ENCODE data around the gene WDR45B.

DNA sequence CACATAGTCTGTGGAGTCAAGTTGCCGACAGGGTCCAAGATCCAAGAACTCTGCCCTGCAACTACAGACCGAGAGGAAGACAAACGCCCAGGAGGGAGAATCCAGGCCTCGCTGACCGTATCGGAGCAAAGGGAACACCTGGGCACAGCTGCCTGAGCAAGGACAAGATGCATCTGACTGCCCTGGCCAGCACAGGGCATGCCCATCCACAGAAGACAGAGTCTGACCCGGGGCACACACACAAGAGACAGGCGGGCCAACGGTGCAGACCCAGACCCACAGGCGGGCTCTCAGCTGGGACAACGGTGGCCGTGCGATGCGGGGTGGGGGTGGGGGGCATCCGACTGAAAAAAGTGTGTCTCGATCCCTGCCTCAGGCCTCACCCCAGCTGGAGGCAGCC lies 44.0 kb upstream of the WDR45B start:
- TF ChIP-seq, protein P1, sequence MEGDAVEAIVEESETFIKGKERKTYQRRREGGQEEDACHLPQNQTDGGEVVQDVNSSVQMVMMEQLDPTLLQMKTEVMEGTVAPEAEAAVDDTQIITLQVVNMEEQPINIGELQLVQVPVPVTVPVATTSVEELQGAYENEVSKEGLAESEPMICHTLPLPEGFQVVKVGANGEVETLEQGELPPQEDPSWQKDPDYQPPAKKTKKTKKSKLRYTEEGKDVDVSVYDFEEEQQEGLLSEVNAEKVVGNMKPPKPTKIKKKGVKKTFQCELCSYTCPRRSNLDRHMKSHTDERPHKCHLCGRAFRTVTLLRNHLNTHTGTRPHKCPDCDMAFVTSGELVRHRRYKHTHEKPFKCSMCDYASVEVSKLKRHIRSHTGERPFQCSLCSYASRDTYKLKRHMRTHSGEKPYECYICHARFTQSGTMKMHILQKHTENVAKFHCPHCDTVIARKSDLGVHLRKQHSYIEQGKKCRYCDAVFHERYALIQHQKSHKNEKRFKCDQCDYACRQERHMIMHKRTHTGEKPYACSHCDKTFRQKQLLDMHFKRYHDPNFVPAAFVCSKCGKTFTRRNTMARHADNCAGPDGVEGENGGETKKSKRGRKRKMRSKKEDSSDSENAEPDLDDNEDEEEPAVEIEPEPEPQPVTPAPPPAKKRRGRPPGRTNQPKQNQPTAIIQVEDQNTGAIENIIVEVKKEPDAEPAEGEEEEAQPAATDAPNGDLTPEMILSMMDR (IDR thresholded peaks at IDR 0.05) = no peak
- TF ChIP-seq EZH2 (IDR thresholded peaks at IDR 0.05; ENCODE audit: borderline replicate concordance, insufficient read depth, low read depth, low read length, poor library complexity, severe bottlenecking) = no peak
